GM12872 (cell line): ENCODE results near the gene IFI27L2.

Experiments
- CTCF ChIP-seq: IDR thresholded peaks from 3 replicates; pipeline ENCODE4 v1.5.1; 2011; ENCODE audit warnings: low read depth, mild to moderate bottlenecking, low read length, moderate library complexity; ENCODE audit not compliant: insufficient read depth

Gene IFI27L2

GRCh38 chr14:94173471-94173884 is 44.1 kb upstream of the IFI27L2 start:
- TF ChIP-seq CTCF: no peak

- TF ChIP-seq CTCF: no peak
Observed at GRCh38 chr14:94172545-94172944, 43.1 kb upstream of the IFI27L2 start.

- no peak for TF ChIP-seq CTCF
Observed at GRCh38 chr14:94171208-94171607, 41.8 kb upstream of the IFI27L2 start.

GRCh38 chr14:94170136-94170535 is 40.7 kb upstream of the IFI27L2 start:
- no peak for TF ChIP-seq CTCF

- TF ChIP-seq CTCF: no peak
Observed at GRCh38 chr14:94165744-94166143, 36.3 kb upstream of the IFI27L2 start.

GRCh38 chr14:94164685-94165431 is 35.5 kb upstream of the IFI27L2 start:
- no peak for TF ChIP-seq CTCF

- TF ChIP-seq CTCF: no peak
Observed at GRCh38 chr14:94163796-94164195, 34.4 kb upstream of the IFI27L2 start.
